Measurements from ENCODE around the gene SOX5. TPM values are rescaled to one million over a fixed set of nuclear protein-coding genes. Genes with fewer than 3 reads are reported as not detected.

Gene SOX5
- total and polyA plus RNA-seq, 2 of the 8 experiments (the other 6 are each of a cell fraction or from before 2014, with no cell fraction given) = 2.2 to 2.6 TPM

GRCh38 chr12:23887055-23887835, 62.2 kb downstream of the SOX5 start:
- Histone ChIP-seq H2AFZ (ENCODE audit: low read length) (no peak overlapping the region), H3K4ac (replicated peaks; ENCODE audit: insufficient read length, low read depth, low read length) (no peak overlapping the region), H2BK5ac (ENCODE audit: low read depth, low read length) (no peak overlapping the region), H2AK5ac (ENCODE audit: low read depth, low read length) (no peak overlapping the region), H3K79me1 (ENCODE audit: low read depth, low read length) (no peaks in the 10 kb centered on the region), H3K14ac (ENCODE audit: insufficient read length) (no peak overlapping the region), H2BK20ac (ENCODE audit: low read length) (no peak overlapping the region), H3K27me3 (replicated peaks in 1 of 4; ENCODE audit: control insufficient read depth in 3 of 4, extremely low read depth in 1 of 4, insufficient read depth in 3 of 4, low read length in 3 of 4) (no peaks in the 10 kb centered on the region), H3K36me3 (ENCODE audit: control insufficient read depth in 2 of 4, insufficient read depth in 4 of 4, low read length in 3 of 4) (no peaks in the 10 kb centered on the region), H3K23me2 (ENCODE audit: low read depth, low read length) (no peaks in the 10 kb centered on the region), H3K4me1 (replicated peaks in 1 of 4; ENCODE audit: control insufficient read depth in 3 of 4, insufficient read depth in 4 of 4, low read length in 3 of 4) (no peaks in the 10 kb centered on the region), H4K5ac (ENCODE audit: insufficient read length, low read depth, low read length) (no peak overlapping the region), H4K20me1 (replicated peaks in 1 of 2; ENCODE audit: control insufficient read depth in 1 of 2, insufficient read depth in 2 of 2, low read length in 2 of 2) (no peaks in the 10 kb centered on the region), H3K4me2 (ENCODE audit: insufficient read depth in 1 of 2, low read depth in 2 of 2, low read length in 2 of 2) (no peak overlapping the region), H3K27ac (ENCODE audit: low read depth, low read length) (no peak overlapping the region), H4K8ac (ENCODE audit: extremely low read depth, insufficient read depth, low read length) (no peak overlapping the region), H3K9me3 (ENCODE audit: insufficient read depth in 2 of 2, low read depth in 1 of 2, low read length in 1 of 2) (no peaks in the 10 kb centered on the region), H3K18ac (ENCODE audit: extremely low read depth, low read length) (no peak overlapping the region), H3K9ac (replicated peaks in 1 of 4; ENCODE audit: extremely low read depth in 1 of 4, low read depth in 3 of 4, low read length in 3 of 4) (no peak overlapping the region), H2BK120ac (replicated peaks; ENCODE audit: low read depth, low read length) (no peak overlapping the region), H2BK15ac (ENCODE audit: low read length) (no peak overlapping the region), H3K79me2 (ENCODE audit: control insufficient read depth in 1 of 2, insufficient read depth in 2 of 2, low read length in 2 of 2) (no peaks in the 10 kb centered on the region), H3K4me3 (ENCODE audit: extremely low read depth in 1 of 4, insufficient read depth in 2 of 4, low read depth in 3 of 4, low read length in 4 of 4) (no peak overlapping the region), H4K91ac (replicated peaks; ENCODE audit: insufficient read length, low read length) (no peak overlapping the region), H3K56ac (replicated peaks; ENCODE audit: insufficient read length, low read depth, low read length) (no peak overlapping the region), H3K23ac (ENCODE audit: insufficient read length) (no peak overlapping the region), H2BK12ac (ENCODE audit: low read depth, low read length) (no peak overlapping the region)
- 88% methylated on average over 3 of the region's 3 CpGs; no CpG with 5 or more reads in 1 of the 2 experiments for WGBS, 2 experiments (ENCODE audit: extremely low coverage in 1 of 2, insufficient coverage in 1 of 2, insufficient read length in 1 of 2, insufficient replicate concordance in 2 of 2, low coverage in 1 of 2, low lambda C conversion rate in 2 of 2, missing lambda C conversion rate in 1 of 2)
- TF ChIP-seq SIRT6 (IDR thresholded peaks at IDR 0.05; ENCODE audit: low read length) = no peak
- no peak for TF ChIP-seq ZNF274 (IDR thresholded peaks at IDR 0.05; ENCODE audit: borderline replicate concordance, extremely low read depth, low read length)
- TF ChIP-seq FOSL1 (IDR thresholded peaks at IDR 0.05; ENCODE audit: insufficient read depth, low read depth, low read length) = no peak
- no peak for TF ChIP-seq NANOG (IDR thresholded peaks at IDR 0.05; ENCODE audit: insufficient read depth, low read depth, low read length, poor library complexity, severe bottlenecking)
- DNase-seq (ENCODE audit: low read depth in 1 of 2, low spot score in 2 of 2) = no peak
- ChIA-PET POLR2A (ENCODE audit: partially characterized antibody) (no interaction called here), CTCF (ENCODE audit: partially characterized antibody) (no interaction called here)
- FAIRE-seq = no peak
